CD4-positive, alpha-beta T cell treated with Interleukin-17A for 4 hours (primary cell): Measurements from ENCODE around the gene FAM210B.
A peak's percentile ranks its signal among the peaks of the same experiment; 100 is the strongest.
"Not testable (repeated sequence)": the region's sequence is repeated elsewhere in the genome, so short reads cannot be mapped to it uniquely, and the experiment has no call there.

Experiments
- DNase-seq: peaks from one replicate; pipeline ENCODE4 v3.0.0-alpha.2; 2020; ENCODE audit warnings: mixed read lengths

The FAM210B gene

GRCh38 chr20:56358600-56359211 lies at the start of gene FAM210B:
Gene FAM210B, plus strand, starts transcription at chr20:56358974. Its CDS starts 32 bp downstream, at chr20:56359006.
- DNase-seq = peak; percentile 88

GRCh38 chr20:56316051-56316450 lies 42.7 kb upstream of the FAM210B start:
- no peak for DNase-seq

GRCh38 chr20:56316483-56316882 lies 42.3 kb upstream of the FAM210B start:
- no peak for DNase-seq

- no peak for DNase-seq
Measured at GRCh38 chr20:56322681-56323080, 36.1 kb upstream of the FAM210B start.

GRCh38 chr20:56323206-56323605 lies 35.6 kb upstream of the FAM210B start:
- no peak for DNase-seq

GRCh38 chr20:56323656-56324055 lies 35.1 kb upstream of the FAM210B start:
- DNase-seq = no peak

GRCh38 chr20:56324806-56325205 lies 34.0 kb upstream of the FAM210B start:
- DNase-seq = no peak

GRCh38 chr20:56328861-56329260 lies 29.9 kb upstream of the FAM210B start:
- no peak for DNase-seq

- not testable (repeated sequence) for DNase-seq
Measured at GRCh38 chr20:56336709-56337108, 22.1 kb upstream of the FAM210B start.

GRCh38 chr20:56342783-56343182 lies 16.0 kb upstream of the FAM210B start:
- DNase-seq = no peak

GRCh38 chr20:56343861-56344381 lies 14.9 kb upstream of the FAM210B start:
- peak; percentile 46 for DNase-seq

- DNase-seq = no peak
Measured at GRCh38 chr20:56345911-56346310, 12.9 kb upstream of the FAM210B start.

- no peak for DNase-seq
Measured at GRCh38 chr20:56347628-56348304, 11.0 kb upstream of the FAM210B start.

- DNase-seq = no peak
Measured at GRCh38 chr20:56348305-56348693, 10.5 kb upstream of the FAM210B start.

- no peak for DNase-seq
Measured at GRCh38 chr20:56348746-56349145, 10.0 kb upstream of the FAM210B start.

GRCh38 chr20:56350842-56351241 lies 7.9 kb upstream of the FAM210B start:
- no peak for DNase-seq

- no peak for DNase-seq
Measured at GRCh38 chr20:56352345-56353055, 6.3 kb upstream of the FAM210B start.

- no peak for DNase-seq
Measured at GRCh38 chr20:56353356-56353755, 5.4 kb upstream of the FAM210B start.

- DNase-seq = no peak
Measured at GRCh38 chr20:56358070-56358469, 704 bp upstream of the FAM210B start.

- peak; percentile 42 for DNase-seq
Measured at GRCh38 chr20:56359212-56360132, 698 bp downstream of the FAM210B start.

- no peak for DNase-seq
Measured at GRCh38 chr20:56360133-56360907, 1.5 kb downstream of the FAM210B start.

- DNase-seq = no peak
Measured at GRCh38 chr20:56360908-56361205, 2.1 kb downstream of the FAM210B start.
